SH-SY5Y (cell line): ENCODE results near the gene COLQ.

Source experiments
- GATA2 ChIP-seq: IDR thresholded peaks from 2 replicates; pipeline ENCODE4 v1.6.1; 2011; ENCODE audit warnings: mild to moderate bottlenecking, low read depth, low read length
- GATA3 ChIP-seq: IDR thresholded peaks from 2 replicates; pipeline ENCODE4 v1.6.1; 2011; ENCODE audit warnings: low read depth, mild to moderate bottlenecking, low read length, moderate library complexity

COLQ gene

GRCh38 chr3:15521573-15521965 lies at the start of gene COLQ:
Gene COLQ (minus strand): TSS chr3:15521706. CDS start chr3:15521625, 81 bp downstream.
- TF ChIP-seq GATA2: no peak
- no peak for TF ChIP-seq GATA3

GRCh38 chr3:15563190-15563589 lies 41.7 kb upstream of the COLQ start:
- TF ChIP-seq GATA2: no peak
- no peak for TF ChIP-seq GATA3

GRCh38 chr3:15562560-15562959 lies 41.1 kb upstream of the COLQ start:
- TF ChIP-seq GATA2 (no peak), GATA3 (no peak)

GRCh38 chr3:15558581-15558980 lies 37.1 kb upstream of the COLQ start:
- TF ChIP-seq GATA3 (no peak), GATA2 (no peak)

- TF ChIP-seq GATA3: no peak
These were observed 36.0 kb upstream of the COLQ start for GRCh38 chr3:15557511-15557946.

- TF ChIP-seq GATA2: no peak
- TF ChIP-seq GATA3: no peak
These were observed 35.0 kb upstream of the COLQ start for GRCh38 chr3:15556512-15556911.

- TF ChIP-seq GATA2 (no peak), GATA3 (no peak)
These were observed 32.2 kb upstream of the COLQ start for GRCh38 chr3:15553749-15554148.

- TF ChIP-seq GATA3 (no peak), GATA2 (no peak)
These were observed 30.4 kb upstream of the COLQ start for GRCh38 chr3:15551902-15552301.

GRCh38 chr3:15549846-15550245 lies 28.3 kb upstream of the COLQ start:
- TF ChIP-seq GATA2 (no peak), GATA3 (no peak)

GRCh38 chr3:15542614-15543013 lies 21.1 kb upstream of the COLQ start:
- TF ChIP-seq GATA3: no peak
- TF ChIP-seq GATA2: no peak

GRCh38 chr3:15541371-15541770 lies 19.9 kb upstream of the COLQ start:
- TF ChIP-seq GATA2 (no peak), GATA3 (no peak)

GRCh38 chr3:15539066-15539465 lies 17.6 kb upstream of the COLQ start:
- TF ChIP-seq GATA2 (no peak), GATA3 (no peak)

- TF ChIP-seq GATA3 (no peak), GATA2 (no peak)
These were observed 16.8 kb upstream of the COLQ start for GRCh38 chr3:15538345-15538744.

GRCh38 chr3:15536856-15537255 lies 15.3 kb upstream of the COLQ start:
- TF ChIP-seq GATA2 (no peak), GATA3 (no peak)

- TF ChIP-seq GATA3 (no peak), GATA2 (no peak)
These were observed 14.2 kb upstream of the COLQ start for GRCh38 chr3:15535732-15536131.

GRCh38 chr3:15531346-15531745 lies 9.8 kb upstream of the COLQ start:
- TF ChIP-seq GATA2 (no peak), GATA3 (no peak)

GRCh38 chr3:15528854-15529537 lies 7.5 kb upstream of the COLQ start:
- TF ChIP-seq GATA2: no peak
- no peak for TF ChIP-seq GATA3
